Endothelial cell of umbilical vein (primary cell): Measurements from ENCODE around the gene TBC1D17.

Source experiments
- CTCF ChIP-seq, 2 donors: IDR thresholded peaks; 1 replicate in 1 of 2; 2 replicates in 1 of 2; pipeline ENCODE4 v1.5.1; 2011; ENCODE audit warnings: low read length in 2 of 2, mild to moderate bottlenecking in 2 of 2, moderate library complexity in 2 of 2, control low read depth in 1 of 2, inconsistent platforms in 1 of 2, low read depth in 1 of 2; ENCODE audit not compliant: insufficient read depth in 1 of 2; ENCODE audit errors: extremely low read depth in 1 of 2
- EZH2 ChIP-seq: IDR thresholded peaks from 2 replicates; pipeline ENCODE4 v1.6.1; 2012; ENCODE audit warnings: borderline replicate concordance, low read depth, mild to moderate bottlenecking, moderate library complexity, low read length, inconsistent platforms; ENCODE audit not compliant: severe bottlenecking
- MAX ChIP-seq: IDR thresholded peaks from 2 replicates; pipeline ENCODE4 v1.6.1; 2011; ENCODE audit not compliant: insufficient read depth, insufficient read length
- POLR2A ChIP-seq: IDR thresholded peaks from 2 replicates; pipeline ENCODE4 v1.6.1; 2012; ENCODE audit warnings: low read depth, mild to moderate bottlenecking, control low read depth, low read length

- TF ChIP-seq CTCF (IDR thresholded peaks at IDR 0.05; ENCODE audit: extremely low read depth in 1 of 2, insufficient read depth in 1 of 2, low read depth in 1 of 2, low read length in 2 of 2) (no peak), MAX (no peak), POLR2A (no peak), EZH2 (no peak)
These were observed 48.0 kb downstream of the TBC1D17 start for GRCh38 chr19:49925486-49925885.
